ENCODE results near the gene KBTBD8. TPM values are rescaled to one million over a fixed set of nuclear protein-coding genes. Genes with fewer than 3 reads are reported as not detected.

The KBTBD8 gene
- total RNA-seq, 1 donor from 2014 or later = 1.9 TPM

- no peaks in the 10 kb centered on the region for H3K4me1 Mint-ChIP-seq (ENCODE audit: low read depth)
- no peak for DNase-seq (ENCODE audit: low spot score)
- H3K4me3 Mint-ChIP-seq (ENCODE audit: unreplicated experiment) = no peak overlapping the region
- peaks cover 57% of the 10 kb centered on the region for H3K27me3 Mint-ChIP-seq (ENCODE audit: low read depth)
- no peak overlapping the region for H3K27ac Mint-ChIP-seq (ENCODE audit: unreplicated experiment)
- no peaks in the 10 kb centered on the region for H3K36me3 Mint-ChIP-seq (ENCODE audit: low read depth)
- H3K9me3 Mint-ChIP-seq (ENCODE audit: low read depth) = no peaks in the 10 kb centered on the region
- no peak for TF ChIP-seq CTCF (IDR thresholded peaks at IDR 0.05)
These were observed 41.4 kb upstream of the KBTBD8 start for GRCh38 chr3:66956742-66957141.

- H3K9me3 Mint-ChIP-seq (ENCODE audit: low read depth) = no peaks in the 10 kb centered on the region
- TF ChIP-seq CTCF (IDR thresholded peaks at IDR 0.05) = no peak
- no peak for DNase-seq (ENCODE audit: low spot score)
- H3K4me3 Mint-ChIP-seq (ENCODE audit: unreplicated experiment) = no peak overlapping the region
- H3K4me1 Mint-ChIP-seq (ENCODE audit: low read depth) = no peaks in the 10 kb centered on the region
- H3K27me3 Mint-ChIP-seq (ENCODE audit: low read depth) = peaks cover 61% of the 10 kb centered on the region
- no peaks in the 10 kb centered on the region for H3K36me3 Mint-ChIP-seq (ENCODE audit: low read depth)
- H3K27ac Mint-ChIP-seq (ENCODE audit: unreplicated experiment) = no peak overlapping the region
These were observed 40.7 kb upstream of the KBTBD8 start for GRCh38 chr3:66957367-66957766.

- Mint-ChIP-seq H3K4me1 (ENCODE audit: low read depth) (no peaks in the 10 kb centered on the region), H3K27me3 (ENCODE audit: low read depth) (peaks cover 63% of the 10 kb centered on the region), H3K9me3 (ENCODE audit: low read depth) (no peaks in the 10 kb centered on the region), H3K36me3 (ENCODE audit: low read depth) (no peaks in the 10 kb centered on the region), H3K4me3 (ENCODE audit: unreplicated experiment) (no peak overlapping the region), H3K27ac (ENCODE audit: unreplicated experiment) (no peak overlapping the region)
- no peak for TF ChIP-seq CTCF (IDR thresholded peaks at IDR 0.05)
- no peak for DNase-seq (ENCODE audit: low spot score)
These were observed 40.0 kb upstream of the KBTBD8 start for GRCh38 chr3:66958067-66958466.

GRCh38 chr3:66962664-66963063, 35.4 kb upstream of the KBTBD8 start:
- Mint-ChIP-seq H3K4me3 (ENCODE audit: unreplicated experiment) (no peak overlapping the region), H3K4me1 (ENCODE audit: low read depth) (no peaks in the 10 kb centered on the region), H3K27me3 (ENCODE audit: low read depth) (peaks cover 65% of the 10 kb centered on the region), H3K9me3 (ENCODE audit: low read depth) (no peaks in the 10 kb centered on the region), H3K27ac (ENCODE audit: unreplicated experiment) (no peak overlapping the region), H3K36me3 (ENCODE audit: low read depth) (no peaks in the 10 kb centered on the region)
- no peak for TF ChIP-seq CTCF (IDR thresholded peaks at IDR 0.05)
- DNase-seq (ENCODE audit: low spot score) = no peak

GRCh38 chr3:66971245-66971644, 26.9 kb upstream of the KBTBD8 start:
- no peak overlapping the region for H3K27ac Mint-ChIP-seq (ENCODE audit: unreplicated experiment)
- TF ChIP-seq CTCF (IDR thresholded peaks at IDR 0.05) = no peak

More at GRCh38 chr3:66971245-66971644, 26.9 kb upstream of the KBTBD8 start:
- H3K4me3 Mint-ChIP-seq (ENCODE audit: unreplicated experiment) = no peak overlapping the region
- DNase-seq (ENCODE audit: low spot score) = no peak
- H3K4me1 Mint-ChIP-seq (ENCODE audit: low read depth) = peaks cover 8% of the 10 kb centered on the region
- peaks cover 25% of the 10 kb centered on the region for H3K27me3 Mint-ChIP-seq (ENCODE audit: low read depth)
- H3K9me3 Mint-ChIP-seq (ENCODE audit: low read depth) = no peaks in the 10 kb centered on the region
- no peaks in the 10 kb centered on the region for H3K36me3 Mint-ChIP-seq (ENCODE audit: low read depth)

All from chondrocyte (in vitro differentiated cells).